ENCODE measurements around the gene SPATA31D1.

DNA sequence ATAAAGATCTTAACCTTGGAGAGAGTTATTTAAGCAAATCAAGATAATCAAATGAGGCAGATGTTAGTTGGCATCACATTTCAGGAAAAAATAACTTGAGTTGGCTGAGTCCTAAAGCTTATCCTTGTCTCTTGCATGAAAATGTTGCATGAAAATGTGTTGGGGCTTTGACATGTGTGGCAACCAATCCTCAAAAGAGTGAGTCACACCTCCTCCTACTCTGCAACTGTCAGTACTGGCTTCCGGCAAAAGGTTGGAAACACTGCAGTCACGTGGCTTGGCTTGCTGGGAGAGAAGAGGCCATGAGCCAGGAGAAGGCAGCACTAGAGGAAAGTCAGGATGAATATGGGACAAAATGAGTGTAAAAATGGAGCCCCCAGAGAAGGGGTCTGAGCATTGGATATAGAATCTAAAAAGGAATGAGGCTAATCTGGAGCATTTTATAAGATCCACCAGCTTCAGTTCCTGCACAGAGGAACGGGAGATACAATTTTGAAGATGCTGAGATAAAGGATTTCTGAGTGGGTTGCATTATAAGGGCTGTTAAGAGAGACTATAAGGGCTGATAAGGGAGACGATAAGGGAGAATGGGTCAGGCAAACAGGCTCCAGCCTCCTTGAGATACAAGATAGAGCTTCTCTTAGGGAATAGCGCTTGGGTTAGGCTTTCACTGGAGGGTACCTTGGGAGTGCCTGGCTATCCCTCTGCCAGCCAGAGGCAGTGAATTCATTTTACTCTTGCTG is 43.1 kb downstream of the SPATA31D1 start:
- TF ChIP-seq, protein P1, sequence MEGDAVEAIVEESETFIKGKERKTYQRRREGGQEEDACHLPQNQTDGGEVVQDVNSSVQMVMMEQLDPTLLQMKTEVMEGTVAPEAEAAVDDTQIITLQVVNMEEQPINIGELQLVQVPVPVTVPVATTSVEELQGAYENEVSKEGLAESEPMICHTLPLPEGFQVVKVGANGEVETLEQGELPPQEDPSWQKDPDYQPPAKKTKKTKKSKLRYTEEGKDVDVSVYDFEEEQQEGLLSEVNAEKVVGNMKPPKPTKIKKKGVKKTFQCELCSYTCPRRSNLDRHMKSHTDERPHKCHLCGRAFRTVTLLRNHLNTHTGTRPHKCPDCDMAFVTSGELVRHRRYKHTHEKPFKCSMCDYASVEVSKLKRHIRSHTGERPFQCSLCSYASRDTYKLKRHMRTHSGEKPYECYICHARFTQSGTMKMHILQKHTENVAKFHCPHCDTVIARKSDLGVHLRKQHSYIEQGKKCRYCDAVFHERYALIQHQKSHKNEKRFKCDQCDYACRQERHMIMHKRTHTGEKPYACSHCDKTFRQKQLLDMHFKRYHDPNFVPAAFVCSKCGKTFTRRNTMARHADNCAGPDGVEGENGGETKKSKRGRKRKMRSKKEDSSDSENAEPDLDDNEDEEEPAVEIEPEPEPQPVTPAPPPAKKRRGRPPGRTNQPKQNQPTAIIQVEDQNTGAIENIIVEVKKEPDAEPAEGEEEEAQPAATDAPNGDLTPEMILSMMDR (IDR thresholded peaks at IDR 0.05), result no peak
- TF ChIP-seq ZFX (IDR thresholded peaks at IDR 0.05; ENCODE audit: borderline replicate concordance), result no peak

Data from 22Rv1 (cell line).